HCT116 (cell line): Measurements from ENCODE around the gene ACTG2. TPM values are rescaled to one million over a fixed set of nuclear protein-coding genes. Genes with fewer than 3 reads are reported as not detected.

Experiments
- ATAC-seq: fragments of 200-7000 bp; cut with Tn5 transposase; 2 replicates; pipeline ENCODE4 v1.9.1; 2020; ENCODE audit warnings: mild to moderate bottlenecking, moderate library complexity
- BruUV-seq: library from RNA; stranded (reverse); fragments of 400-500 nt; replicated peaks from 2 replicates; lab custom pipeline; 2021; lab: Mats Ljungman, UMichigan
- CTCF ChIA-PET: fragments of 300-600 bp; sonication (Branson Sonifier 250); formaldehyde crosslinking; loops from one replicate; lab custom pipeline; 2021; ENCODE audit warnings: antibody characterized with exemption; lab: Charles Lee
- POLR2A ChIA-PET: fragments of 300-600, 350-600 bp; sonication (Branson Sonifier 250); formaldehyde crosslinking; loops from one replicate; lab custom pipeline; 2021; ENCODE audit warnings: antibody characterized with exemption; lab: Charles Lee
- RAD21 ChIA-PET, 2 experiments: fragments of 300-600 bp; sonication (Branson Sonifier 250); formaldehyde crosslinking; loops; one replicate each; lab custom pipeline; 2023; ENCODE audit warnings: low total read pairs in 2 of 2; ENCODE audit not compliant: uncharacterized antibody in 2 of 2, unreplicated experiment in 2 of 2, low non-redundant PET in 1 of 2; lab: Charles Lee
- DNase-seq: peaks from one replicate; pipeline ENCODE4 v3.0.0-alpha.2; 2010; ENCODE audit warnings: low read depth, low spot score
- H2AFZ ChIP-seq: fragments of 200-600 bp; shearing (Covaris generic), sonication (generic); 2 replicates; pipeline ENCODE4 v1.6.1; 2017; ENCODE audit warnings: low read depth, mixed run types, mixed read lengths, antibody characterized with exemption, low read length; ENCODE audit not compliant: poor library complexity, severe bottlenecking
- H3K27ac ChIP-seq: 2 replicates; pipeline ENCODE4 v1.5.1; 2012; ENCODE audit warnings: low read depth, low read length
- H3K27me3 ChIP-seq: fragments of 200-600 bp; sonication (generic); 2 replicates; pipeline ENCODE4 v1.6.1; 2016; ENCODE audit warnings: mixed run types, low read length, mixed read lengths; ENCODE audit not compliant: insufficient read depth
- H3K36me3 ChIP-seq, 2 experiments: fragments of 200-500 bp in 1 of 2; fragments of 200-600 bp in 1 of 2; sonication (Bioruptor generic) in 1 of 2; sonication (generic) in 1 of 2; 2 replicates each; pipeline versions ENCODE4 v1.5.1 to v1.6.1; 2014 to 2016; ENCODE audit warnings: low read length in 2 of 2, inconsistent platforms in 1 of 2, mixed read lengths in 1 of 2, mixed run types in 1 of 2; ENCODE audit not compliant: insufficient read depth in 2 of 2, control insufficient read depth in 1 of 2
- H3K4me1 ChIP-seq, 2 experiments: fragments of 200-600 bp in 1 of 2; sonication (generic) in 1 of 2; 2 replicates each; pipeline versions ENCODE4 v1.5.1 to v1.6.1; 2012 to 2017; ENCODE audit warnings: low read length in 2 of 2, inconsistent platforms in 1 of 2, mild to moderate bottlenecking in 1 of 2, mixed read lengths in 1 of 2, mixed run types in 1 of 2, moderate library complexity in 1 of 2; ENCODE audit not compliant: insufficient read depth in 2 of 2, control insufficient read depth in 1 of 2
- H3K4me2 ChIP-seq: fragments of 200-600 bp; sonication (generic); 2 replicates; pipeline ENCODE4 v1.6.1; 2017; ENCODE audit warnings: mixed run types, low read length, mixed read lengths
- H3K4me3 ChIP-seq, 2 experiments: fragments of 200-600 bp in 1 of 2; sonication (generic) in 1 of 2; replicated peaks in 1 of 2; 2 replicates each; pipeline ENCODE4 v1.5.1; 2011 to 2016; ENCODE audit warnings: low read length in 2 of 2, control low read depth in 1 of 2, low read depth in 1 of 2, mild to moderate bottlenecking in 1 of 2, mixed read lengths in 1 of 2, mixed run types in 1 of 2
- H3K79me2 ChIP-seq: fragments of 200-600 bp; sonication (generic); 2 replicates; pipeline ENCODE4 v1.6.1; 2017; ENCODE audit warnings: mild to moderate bottlenecking, mixed run types, low read length, moderate library complexity, mixed read lengths; ENCODE audit not compliant: insufficient read depth
- H3K9ac ChIP-seq: fragments of 200-600 bp; sonication (generic); 2 replicates; pipeline ENCODE4 v1.6.1; 2016; ENCODE audit warnings: low read length, mixed read lengths
- H3K9me2 ChIP-seq: fragments of 200-600 bp; sonication (generic), shearing (Covaris generic); 2 replicates; pipeline ENCODE4 v1.6.1; 2017; ENCODE audit warnings: mixed run types, mild to moderate bottlenecking, moderate library complexity; ENCODE audit not compliant: insufficient read depth
- H3K9me3 ChIP-seq, 2 experiments: fragments of 200-500 bp in 1 of 2; fragments of 200-600 bp in 1 of 2; sonication (Bioruptor generic) in 1 of 2; sonication (generic) in 1 of 2; 2 replicates each; pipeline ENCODE4 v1.6.1; 2014 to 2017; ENCODE audit warnings: low read length in 2 of 2, mixed read lengths in 2 of 2, inconsistent platforms in 1 of 2, low read depth in 1 of 2, mild to moderate bottlenecking in 1 of 2, mixed run types in 1 of 2, moderate library complexity in 1 of 2; ENCODE audit not compliant: control insufficient read depth in 1 of 2, insufficient read depth in 1 of 2
- H4K20me1 ChIP-seq: fragments of 200-600 bp; sonication (generic), shearing (Covaris generic); 2 replicates; pipeline ENCODE4 v1.6.1; 2017; ENCODE audit warnings: mixed run types, mild to moderate bottlenecking, moderate library complexity; ENCODE audit not compliant: insufficient read depth
- ATF3 ChIP-seq: IDR thresholded peaks from 2 replicates; pipeline ENCODE4 v1.6.1; 2012
- CBX3 ChIP-seq: IDR thresholded peaks from 2 replicates; pipeline ENCODE4 v1.6.1; 2012; ENCODE audit warnings: low read depth
- EGR1 ChIP-seq: IDR thresholded peaks from 2 replicates; pipeline ENCODE4 v1.6.1; 2012; ENCODE audit warnings: low read depth
- ELF1 ChIP-seq: IDR thresholded peaks from 2 replicates; pipeline ENCODE4 v1.6.1; 2012; ENCODE audit warnings: low read depth, borderline replicate concordance
- EZH2 ChIP-seq: fragments of 200-600 bp; sonication (generic); IDR thresholded peaks from 2 replicates; pipeline ENCODE4 v1.6.1; 2017; ENCODE audit warnings: antibody characterized with exemption, mixed run types
- JUND ChIP-seq: IDR thresholded peaks from 2 replicates; pipeline ENCODE4 v1.6.1; 2012
- POLR2A ChIP-seq: IDR thresholded peaks from 2 replicates; pipeline ENCODE4 v1.7.0; 2011; ENCODE audit warnings: borderline replicate concordance; ENCODE audit not compliant: insufficient read depth, insufficient read length; ENCODE audit errors: extremely low read depth
- RAD21 ChIP-seq: IDR thresholded peaks from 2 replicates; pipeline ENCODE4 v1.6.1; 2012; ENCODE audit warnings: low read depth, mild to moderate bottlenecking
- SIN3A ChIP-seq: IDR thresholded peaks from 2 replicates; pipeline ENCODE4 v1.6.1; 2012; ENCODE audit warnings: low read depth
- SP1 ChIP-seq: IDR thresholded peaks from 2 replicates; pipeline ENCODE4 v1.6.1; 2012; ENCODE audit warnings: low read depth
- YY1 ChIP-seq: IDR thresholded peaks from 2 replicates; pipeline ENCODE4 v1.6.1; 2011; ENCODE audit warnings: low read length, low read depth, moderate library complexity, mild to moderate bottlenecking; ENCODE audit not compliant: insufficient replicate concordance; ENCODE audit errors: extremely low read depth
- ZNF274 ChIP-seq: fragments of 200-500 bp; sonication (Bioruptor generic); IDR thresholded peaks from 2 replicates; pipeline ENCODE4 v1.6.1; 2014; ENCODE audit warnings: mild to moderate bottlenecking, low read depth, low read length, inconsistent platforms
- intact Hi-C: fragments of 100-400 bp; cut with micrococcal nuclease; formaldehyde crosslinking; loops from 2 replicates; pipeline ENCODE4 v1.10.0; 2022
- total RNA-seq: library from RNA; stranded (reverse); gene quantifications from one replicate; pipeline ENCODE4 v1.2.1, GENCODE V29; 2021; ENCODE audit not compliant: unreplicated experiment
- TF ChIP-seq, protein P1 (sequence below), 3 experiments: fragments of 200-600 bp in 1 of 3; sonication (generic) in 1 of 3; IDR thresholded peaks in 2 of 3; conservative IDR thresholded peaks in 1 of 3; 2 replicates each; pipeline ENCODE4 v1.5.1; 2012 to 2017; ENCODE audit warnings: low read depth in 2 of 3, low read length in 2 of 3, antibody characterized with exemption in 1 of 3, borderline replicate concordance in 1 of 3, control low read depth in 1 of 3, mild to moderate bottlenecking in 1 of 3, mixed read lengths in 1 of 3, mixed run types in 1 of 3, moderate library complexity in 1 of 3; ENCODE audit not compliant: insufficient read depth in 1 of 3
- TF ChIP-seq, protein P2 (sequence below): IDR thresholded peaks from 2 replicates; pipeline ENCODE4 v1.6.1; 2011; ENCODE audit warnings: mild to moderate bottlenecking, low read length, moderate library complexity; ENCODE audit not compliant: insufficient replicate concordance; ENCODE audit errors: extremely low read depth
- TF ChIP-seq, protein P3 (sequence below): IDR thresholded peaks from 2 replicates; pipeline ENCODE4 v1.6.1; 2012

ACTG2 gene
- total RNA-seq, 1 experiment from 2014 or later: 0.89 TPM

DNA sequence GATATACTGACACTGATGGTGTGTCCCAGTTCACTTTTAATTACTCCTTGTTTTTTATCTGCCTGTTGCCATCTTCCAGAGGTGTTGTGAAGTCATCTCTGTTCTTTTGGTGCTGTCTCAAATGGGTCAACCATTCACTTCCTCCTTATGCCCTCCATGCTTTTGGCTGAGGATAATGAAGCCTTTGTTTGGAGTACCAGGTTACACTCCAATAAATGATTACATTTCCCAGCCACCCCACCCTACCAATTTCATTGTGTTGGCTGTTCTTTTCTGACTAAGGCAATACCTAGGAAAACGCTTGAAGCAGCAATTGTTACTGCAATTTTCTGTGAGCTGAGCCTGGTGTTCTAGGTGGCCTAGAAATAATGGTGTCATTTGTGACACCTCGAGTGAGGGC is 29.8 kb upstream of the ACTG2 start (continued):
- TF ChIP-seq SIN3A (no peak), CBX3 (no peak), EGR1 (no peak), ZNF274 (no peak), RAD21 (no peak), JUND (no peak), YY1 (no peak)
- TF ChIP-seq, protein P1, sequence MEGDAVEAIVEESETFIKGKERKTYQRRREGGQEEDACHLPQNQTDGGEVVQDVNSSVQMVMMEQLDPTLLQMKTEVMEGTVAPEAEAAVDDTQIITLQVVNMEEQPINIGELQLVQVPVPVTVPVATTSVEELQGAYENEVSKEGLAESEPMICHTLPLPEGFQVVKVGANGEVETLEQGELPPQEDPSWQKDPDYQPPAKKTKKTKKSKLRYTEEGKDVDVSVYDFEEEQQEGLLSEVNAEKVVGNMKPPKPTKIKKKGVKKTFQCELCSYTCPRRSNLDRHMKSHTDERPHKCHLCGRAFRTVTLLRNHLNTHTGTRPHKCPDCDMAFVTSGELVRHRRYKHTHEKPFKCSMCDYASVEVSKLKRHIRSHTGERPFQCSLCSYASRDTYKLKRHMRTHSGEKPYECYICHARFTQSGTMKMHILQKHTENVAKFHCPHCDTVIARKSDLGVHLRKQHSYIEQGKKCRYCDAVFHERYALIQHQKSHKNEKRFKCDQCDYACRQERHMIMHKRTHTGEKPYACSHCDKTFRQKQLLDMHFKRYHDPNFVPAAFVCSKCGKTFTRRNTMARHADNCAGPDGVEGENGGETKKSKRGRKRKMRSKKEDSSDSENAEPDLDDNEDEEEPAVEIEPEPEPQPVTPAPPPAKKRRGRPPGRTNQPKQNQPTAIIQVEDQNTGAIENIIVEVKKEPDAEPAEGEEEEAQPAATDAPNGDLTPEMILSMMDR (IDR thresholded peaks at IDR 0.05 in 2 of 3, conservative IDR thresholded peaks at IDR 0.05 in 1 of 3; ENCODE audit: borderline replicate concordance in 1 of 3, insufficient read depth in 1 of 3, low read depth in 2 of 3, low read length in 2 of 3): no peak

DNA sequence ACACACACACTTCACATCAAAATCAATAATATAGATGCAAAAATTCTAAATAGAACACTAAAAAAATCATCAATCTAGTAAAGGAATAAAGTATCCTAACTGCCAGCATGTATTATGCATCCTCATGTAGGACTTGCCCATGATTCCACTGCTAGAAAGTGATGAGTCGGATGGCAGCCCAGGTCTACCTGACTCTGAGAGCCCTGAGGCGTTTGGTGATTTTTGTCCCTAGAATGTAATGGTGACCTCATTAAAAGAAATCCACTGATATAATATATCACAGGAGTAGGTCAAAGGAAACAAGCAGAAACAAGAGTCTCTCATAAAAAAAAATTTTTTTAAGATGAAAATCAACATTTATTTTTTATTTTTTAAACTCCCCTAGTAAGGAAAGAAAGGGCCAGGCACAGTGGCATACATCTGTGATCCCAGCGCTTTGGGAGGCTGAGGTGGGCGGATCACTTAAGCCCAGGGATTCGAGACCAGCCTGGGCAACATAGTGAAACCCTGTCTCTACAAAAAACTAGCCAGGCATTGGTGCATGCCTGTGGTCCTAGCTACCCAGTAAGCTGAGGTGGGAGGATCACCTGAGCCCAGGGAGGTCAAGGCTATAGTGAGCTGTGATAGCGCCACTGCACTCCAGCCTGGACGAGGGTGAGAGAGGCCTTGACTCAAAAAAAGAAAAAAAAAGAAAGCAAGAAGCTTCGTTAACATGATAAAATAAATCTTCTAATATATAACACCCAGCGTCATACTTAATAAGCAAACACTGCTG is 24.4 kb upstream of the ACTG2 start:
- H3K4me3 ChIP-seq: no peak overlapping the region
- H3K36me3 ChIP-seq: peaks cover 4 to 7% of the 10 kb centered on the region in 2 experiments; a peak in 3 of 4 replicates
- H3K4me1 ChIP-seq: no peaks in the 10 kb centered on the region
- H3K9ac ChIP-seq: no peak overlapping the region
- no peaks in the 10 kb centered on the region for H4K20me1 ChIP-seq
- no peak overlapping the region for H3K27ac ChIP-seq
- BruUV-seq: no TSS peak
- H2AFZ ChIP-seq: no peak overlapping the region
- CTCF ChIA-PET: no interaction called here
- H3K27me3 ChIP-seq: no peaks in the 10 kb centered on the region
- no peaks in the 10 kb centered on the region for H3K79me2 ChIP-seq
- no peak for DNase-seq
- no peaks in the 10 kb centered on the region for H3K9me3 ChIP-seq
- POLR2A ChIA-PET: no interaction called here
- no peak overlapping the region for H3K4me2 ChIP-seq
- ATAC-seq: no peak
- intact Hi-C loops: no loop called here
- H3K9me2 ChIP-seq: no peaks in the 10 kb centered on the region
- RAD21 ChIA-PET: no interaction called here
- TF ChIP-seq, protein P2, sequence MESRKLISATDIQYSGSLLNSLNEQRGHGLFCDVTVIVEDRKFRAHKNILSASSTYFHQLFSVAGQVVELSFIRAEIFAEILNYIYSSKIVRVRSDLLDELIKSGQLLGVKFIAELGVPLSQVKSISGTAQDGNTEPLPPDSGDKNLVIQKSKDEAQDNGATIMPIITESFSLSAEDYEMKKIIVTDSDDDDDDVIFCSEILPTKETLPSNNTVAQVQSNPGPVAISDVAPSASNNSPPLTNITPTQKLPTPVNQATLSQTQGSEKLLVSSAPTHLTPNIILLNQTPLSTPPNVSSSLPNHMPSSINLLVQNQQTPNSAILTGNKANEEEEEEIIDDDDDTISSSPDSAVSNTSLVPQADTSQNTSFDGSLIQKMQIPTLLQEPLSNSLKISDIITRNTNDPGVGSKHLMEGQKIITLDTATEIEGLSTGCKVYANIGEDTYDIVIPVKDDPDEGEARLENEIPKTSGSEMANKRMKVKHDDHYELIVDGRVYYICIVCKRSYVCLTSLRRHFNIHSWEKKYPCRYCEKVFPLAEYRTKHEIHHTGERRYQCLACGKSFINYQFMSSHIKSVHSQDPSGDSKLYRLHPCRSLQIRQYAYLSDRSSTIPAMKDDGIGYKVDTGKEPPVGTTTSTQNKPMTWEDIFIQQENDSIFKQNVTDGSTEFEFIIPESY: no peak
- TF ChIP-seq ATF3 (no peak), SP1 (no peak), ZNF274 (no peak), ELF1 (no peak), EZH2 (no peak), POLR2A (no peak), JUND (no peak)
- TF ChIP-seq, protein P1 (IDR thresholded peaks at IDR 0.05 in 2 of 3, conservative IDR thresholded peaks at IDR 0.05 in 1 of 3; ENCODE audit: borderline replicate concordance in 1 of 3, insufficient read depth in 1 of 3, low read depth in 2 of 3, low read length in 2 of 3): no peak
- TF ChIP-seq, protein P3, sequence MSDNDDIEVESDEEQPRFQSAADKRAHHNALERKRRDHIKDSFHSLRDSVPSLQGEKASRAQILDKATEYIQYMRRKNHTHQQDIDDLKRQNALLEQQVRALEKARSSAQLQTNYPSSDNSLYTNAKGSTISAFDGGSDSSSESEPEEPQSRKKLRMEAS: no peak
